ENCODE measurements around the gene INPP5A.

GRCh38 chr10:132542086-132542775 is 4.6 kb downstream of the INPP5A start:
- TF ChIP-seq, protein P1, sequence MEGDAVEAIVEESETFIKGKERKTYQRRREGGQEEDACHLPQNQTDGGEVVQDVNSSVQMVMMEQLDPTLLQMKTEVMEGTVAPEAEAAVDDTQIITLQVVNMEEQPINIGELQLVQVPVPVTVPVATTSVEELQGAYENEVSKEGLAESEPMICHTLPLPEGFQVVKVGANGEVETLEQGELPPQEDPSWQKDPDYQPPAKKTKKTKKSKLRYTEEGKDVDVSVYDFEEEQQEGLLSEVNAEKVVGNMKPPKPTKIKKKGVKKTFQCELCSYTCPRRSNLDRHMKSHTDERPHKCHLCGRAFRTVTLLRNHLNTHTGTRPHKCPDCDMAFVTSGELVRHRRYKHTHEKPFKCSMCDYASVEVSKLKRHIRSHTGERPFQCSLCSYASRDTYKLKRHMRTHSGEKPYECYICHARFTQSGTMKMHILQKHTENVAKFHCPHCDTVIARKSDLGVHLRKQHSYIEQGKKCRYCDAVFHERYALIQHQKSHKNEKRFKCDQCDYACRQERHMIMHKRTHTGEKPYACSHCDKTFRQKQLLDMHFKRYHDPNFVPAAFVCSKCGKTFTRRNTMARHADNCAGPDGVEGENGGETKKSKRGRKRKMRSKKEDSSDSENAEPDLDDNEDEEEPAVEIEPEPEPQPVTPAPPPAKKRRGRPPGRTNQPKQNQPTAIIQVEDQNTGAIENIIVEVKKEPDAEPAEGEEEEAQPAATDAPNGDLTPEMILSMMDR (IDR thresholded peaks at IDR 0.05): no peak
- no peak for TF ChIP-seq POLR2A (IDR thresholded peaks at IDR 0.05)

Measured in lower leg skin (tissue), 3 donors.